HepG2 (cell line): ENCODE results near the gene PLVAP. TPM values are rescaled to one million over a fixed set of nuclear protein-coding genes. Genes with fewer than 3 reads are reported as not detected.

Experiments
- ATF4 ChIP-seq, 2 experiments: fragments of 450-650 bp in 1 of 2; sonication (generic) in 1 of 2; formaldehyde crosslinking; IDR thresholded peaks; 2 replicates each; pipeline versions ENCODE4 v1.5.0 to v1.8.0; 2020 to 2022; ENCODE audit warnings: mild to moderate bottlenecking in 1 of 2, missing genetic modification reagents in 1 of 2
- CREM ChIP-seq, 2 experiments: sonication (generic) in 1 of 2; formaldehyde crosslinking in 1 of 2; IDR thresholded peaks; 2 replicates each; pipeline versions ENCODE4 v1.4.0 to v1.6.1; 2016 to 2020; ENCODE audit warnings: antibody characterized with exemption in 1 of 2, mild to moderate bottlenecking in 1 of 2, missing genetic modification reagents in 1 of 2
- ELF1 ChIP-seq: sonication (generic); formaldehyde crosslinking; IDR thresholded peaks from 2 replicates; pipeline ENCODE4 v1.4.0; 2020; ENCODE audit warnings: missing genetic modification reagents
- FIP1L1 ChIP-seq: fragments of 200-400 bp; formaldehyde crosslinking; IDR thresholded peaks from 2 replicates; pipeline ENCODE4 v1.6.1; 2018; ENCODE audit warnings: low read depth, mild to moderate bottlenecking, low read length, moderate library complexity, borderline replicate concordance; ENCODE audit not compliant: insufficient read depth
- HMGA1 ChIP-seq: sonication (generic); formaldehyde crosslinking; conservative IDR thresholded peaks from 2 replicates; pipeline ENCODE4 v1.4.0; 2020; ENCODE audit warnings: missing genetic modification reagents
- IRF2 ChIP-seq: IDR thresholded peaks from 2 replicates; pipeline ENCODE4 v1.6.1; 2018; ENCODE audit warnings: missing genetic modification reagents, missing compliant biosample characterization
- KLF16 ChIP-seq, 2 experiments: sonication (generic) in 1 of 2; formaldehyde crosslinking in 1 of 2; IDR thresholded peaks; 2 replicates each; pipeline versions ENCODE4 v1.6.1 to v1.8.0; 2016 to 2023; ENCODE audit warnings: missing genetic modification reagents in 2 of 2, missing compliant biosample characterization in 1 of 2
- LBX2 ChIP-seq: sonication (generic); formaldehyde crosslinking; IDR thresholded peaks from 2 replicates; pipeline ENCODE4 v1.5.0; 2020; ENCODE audit warnings: missing genetic modification reagents, mild to moderate bottlenecking, borderline replicate concordance
- MIXL1 ChIP-seq: IDR thresholded peaks from 2 replicates; pipeline ENCODE4 v1.6.1; 2016
- NR1H2 ChIP-seq: sonication (generic); formaldehyde crosslinking; IDR thresholded peaks from 2 replicates; pipeline ENCODE4 v1.8.1; 2022; ENCODE audit warnings: low read depth, missing genetic modification reagents, borderline replicate concordance
- NR2F6 ChIP-seq, 2 experiments: IDR thresholded peaks; 2 replicates each; pipeline ENCODE4 v1.6.1; 2016; ENCODE audit warnings: antibody characterized with exemption in 1 of 2, mild to moderate bottlenecking in 1 of 2
- REPIN1 ChIP-seq: sonication (generic); formaldehyde crosslinking; IDR thresholded peaks from 2 replicates; pipeline ENCODE4 v1.8.0; 2022; ENCODE audit warnings: missing genetic modification reagents, low read depth, mild to moderate bottlenecking, borderline replicate concordance
- RORA ChIP-seq: sonication (generic); formaldehyde crosslinking; IDR thresholded peaks from 2 replicates; pipeline ENCODE4 v1.5.0; 2020; ENCODE audit warnings: mild to moderate bottlenecking, missing genetic modification reagents, moderate library complexity
- TAF15 ChIP-seq: fragments of 200-400 bp; formaldehyde crosslinking; IDR thresholded peaks from one replicate; pipeline ENCODE4 v1.6.1; 2018; ENCODE audit warnings: mild to moderate bottlenecking, low read depth, low read length; ENCODE audit not compliant: poor library complexity, severe bottlenecking
- TMF1 ChIP-seq: sonication (generic); formaldehyde crosslinking; IDR thresholded peaks from 2 replicates; pipeline ENCODE4 v1.8.1; 2022; ENCODE audit warnings: low read depth, missing genetic modification reagents
- U2AF1 ChIP-seq: fragments of 200-400 bp; formaldehyde crosslinking; optimal IDR thresholded peaks from 2 replicates; pipeline ENCODE3; 2017; ENCODE audit warnings: mild to moderate bottlenecking, low read depth, low read length
- ZBTB7A ChIP-seq: sonication (generic); formaldehyde crosslinking; IDR thresholded peaks from 2 replicates; pipeline ENCODE4 v1.8.0; 2022; ENCODE audit warnings: mild to moderate bottlenecking, missing genetic modification reagents
- ZNF18 ChIP-seq: sonication (generic); formaldehyde crosslinking; IDR thresholded peaks from 2 replicates; pipeline ENCODE4 v1.8.0; 2022; ENCODE audit warnings: mild to moderate bottlenecking, missing genetic modification reagents; ENCODE audit not compliant: insufficient replicate concordance
- ZNF230 ChIP-seq: sonication (generic); formaldehyde crosslinking; IDR thresholded peaks from 2 replicates; pipeline ENCODE4 v1.4.0; 2020; ENCODE audit warnings: mild to moderate bottlenecking, missing genetic modification reagents
- ZNF253 ChIP-seq: sonication (generic); formaldehyde crosslinking; IDR thresholded peaks from 2 replicates; pipeline ENCODE4 v1.8.0; 2022; ENCODE audit warnings: mild to moderate bottlenecking, missing genetic modification reagents, borderline replicate concordance
- ZNF354B ChIP-seq: sonication (generic); formaldehyde crosslinking; IDR thresholded peaks from 2 replicates; pipeline ENCODE4 v1.8.0; 2022; ENCODE audit warnings: mild to moderate bottlenecking, missing genetic modification reagents
- ZNF460 ChIP-seq: sonication (generic); formaldehyde crosslinking; IDR thresholded peaks from 2 replicates; pipeline ENCODE4 v1.5.1; 2020; ENCODE audit warnings: missing genetic modification reagents, mild to moderate bottlenecking, borderline replicate concordance
- ZNF501 ChIP-seq: sonication (generic); formaldehyde crosslinking; IDR thresholded peaks from 2 replicates; pipeline ENCODE4 v1.5.1; 2020; ENCODE audit warnings: mild to moderate bottlenecking, moderate library complexity, missing genetic modification reagents
- ZNF567 ChIP-seq: sonication (generic); formaldehyde crosslinking; IDR thresholded peaks from 2 replicates; pipeline ENCODE4 v1.8.1; 2023; ENCODE audit warnings: mild to moderate bottlenecking, missing genetic modification reagents, borderline replicate concordance
- ZNF569 ChIP-seq: sonication (generic); formaldehyde crosslinking; IDR thresholded peaks from 2 replicates; pipeline ENCODE4 v1.5.0; 2020; ENCODE audit warnings: mild to moderate bottlenecking, missing genetic modification reagents, moderate library complexity, borderline replicate concordance
- ZNF644 ChIP-seq: IDR thresholded peaks from 2 replicates; pipeline ENCODE4 v1.6.1; 2016; ENCODE audit warnings: low read depth
- polyA plus RNA-seq, 8 experiments: library from polyadenylated mRNA; depleted of rRNA in 3 of 8; stranded (reverse) in 7 of 8; unstranded in 1 of 8; fragments of >200 nt; fragmentation: Illumina TruSeq in 4 of 8; extraction: Trizol in 4 of 8; gene quantifications; 2 replicates each; pipeline versions ENCODE4 v1.2.1 to v1.2.3, GENCODE V29; 2011 to 2016; ENCODE audit warnings: low read depth in 4 of 8, missing spikeins in 1 of 8, mixed read lengths in 1 of 8; ENCODE audit not compliant: insufficient read depth in 1 of 8
- total RNA-seq, 5 experiments: library from RNA; depleted of rRNA; stranded (reverse); fragments of >200 nt; fragmentation: Illumina TruSeq; extraction: Trizol; gene quantifications; 2 replicates each; pipeline ENCODE4 v1.2.3, GENCODE V29; 2016; ENCODE audit warnings: low read depth in 1 of 5

PLVAP gene
- total and polyA plus RNA-seq, 2 of the 13 experiments (the other 11 are each of a cell fraction or from before 2014, with no cell fraction given), result 0.26 TPM; not detected in 1

GRCh38 chr19:17336872-17337674 lies 40.1 kb downstream of the PLVAP start, which contains the start of gene GTPBP3 (continued):
- TF ChIP-seq TMF1 (peak; percentile 27; the same call in 1 of the 2 replicates), IRF2 (CRISPR knock-in tag) (peak; percentile 63; the same call in 1 of the 2 replicates), ELF1 (peak; percentile 68; the same call in 1 of the 2 replicates), LBX2 (CRISPR knock-in tag) (no peak), ZNF569 (no peak), KLF16 (CRISPR knock-in tag; IDR thresholded peaks at IDR 0.05) (peak in 1 of 2 experiments; percentile 66; a peak in 2 of 4 replicates), HMGA1 (no peak), ZNF460 (CRISPR knock-in tag) (no peak; the same call in 1 of the 2 replicates), ZBTB7A (CRISPR knock-in tag) (peak; percentile 67; the same call in 1 of the 2 replicates), ZNF253 (CRISPR knock-in tag) (0 out of 2 replicates have a peak, but pooled peaks have one; percentile 45), ZNF230 (CRISPR knock-in tag) (peak; percentile 74; the same call in 1 of the 2 replicates), ATF4 (CRISPR knock-in tag; IDR thresholded peaks at IDR 0.05) (peak in 1 of 2 experiments; percentile 38; a peak in 1 of 4 replicates), ZNF644 (CRISPR knock-in tag) (no peak), FIP1L1 (no peak), CREM (IDR thresholded peaks at IDR 0.05) (peak; percentile 86), CREM (CRISPR knock-in tag; IDR thresholded peaks at IDR 0.05) (no peak), NR2F6 (IDR thresholded peaks at IDR 0.05) (no peak; the same call in 1 of the 2 replicates), NR2F6 (CRISPR knock-in tag; IDR thresholded peaks at IDR 0.05) (0 out of 2 replicates have a peak, but pooled peaks have one; percentile 21), ZNF18 (CRISPR knock-in tag) (no peak), NR1H2 (no peak), TAF15 (no peak), ZNF354B (CRISPR knock-in tag) (0 out of 2 replicates have a peak, but pooled peaks have one; percentile 37), RORA (CRISPR knock-in tag) (no peak), MIXL1 (CRISPR knock-in tag) (no peak; the same call in 1 of the 2 replicates), ZNF501 (peak; percentile 49; the same call in 1 of the 2 replicates), ZNF567 (no peak), U2AF1 (peak; percentile 89), REPIN1 (peak; percentile 91)
